ENCODE measurements around the gene PDE6H.

DNA sequence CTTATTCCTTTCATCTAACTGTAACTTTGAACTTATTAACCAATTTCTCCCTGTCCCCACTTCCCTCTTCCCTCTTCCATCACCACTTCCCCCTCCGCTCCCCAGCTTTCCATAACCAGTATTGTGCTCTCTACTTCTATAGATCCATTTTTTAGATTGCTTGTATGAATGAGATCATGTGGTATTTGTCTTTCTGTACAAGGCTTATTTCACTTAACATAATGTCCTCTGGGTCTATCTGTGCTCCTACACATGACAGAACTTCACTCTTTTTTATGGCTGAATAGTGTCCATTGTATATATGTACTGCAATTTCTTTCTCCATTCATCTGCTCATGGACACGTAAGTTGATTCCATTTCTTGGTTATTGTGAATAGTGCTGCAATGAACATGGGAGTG is 48.9 kb upstream of the PDE6H start:
- TF ChIP-seq, protein P1, sequence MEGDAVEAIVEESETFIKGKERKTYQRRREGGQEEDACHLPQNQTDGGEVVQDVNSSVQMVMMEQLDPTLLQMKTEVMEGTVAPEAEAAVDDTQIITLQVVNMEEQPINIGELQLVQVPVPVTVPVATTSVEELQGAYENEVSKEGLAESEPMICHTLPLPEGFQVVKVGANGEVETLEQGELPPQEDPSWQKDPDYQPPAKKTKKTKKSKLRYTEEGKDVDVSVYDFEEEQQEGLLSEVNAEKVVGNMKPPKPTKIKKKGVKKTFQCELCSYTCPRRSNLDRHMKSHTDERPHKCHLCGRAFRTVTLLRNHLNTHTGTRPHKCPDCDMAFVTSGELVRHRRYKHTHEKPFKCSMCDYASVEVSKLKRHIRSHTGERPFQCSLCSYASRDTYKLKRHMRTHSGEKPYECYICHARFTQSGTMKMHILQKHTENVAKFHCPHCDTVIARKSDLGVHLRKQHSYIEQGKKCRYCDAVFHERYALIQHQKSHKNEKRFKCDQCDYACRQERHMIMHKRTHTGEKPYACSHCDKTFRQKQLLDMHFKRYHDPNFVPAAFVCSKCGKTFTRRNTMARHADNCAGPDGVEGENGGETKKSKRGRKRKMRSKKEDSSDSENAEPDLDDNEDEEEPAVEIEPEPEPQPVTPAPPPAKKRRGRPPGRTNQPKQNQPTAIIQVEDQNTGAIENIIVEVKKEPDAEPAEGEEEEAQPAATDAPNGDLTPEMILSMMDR (IDR thresholded peaks at IDR 0.05) = no peak
- no peak for TF ChIP-seq POLR2AphosphoS5 (IDR thresholded peaks at IDR 0.05; ENCODE audit: low read depth, low read length)
